Skin epidermis (tissue), 12 donors: ENCODE measurements around the gene MIPOL1.
"Not testable (repeated sequence)": the region's sequence is repeated elsewhere in the genome, so short reads cannot be mapped to it uniquely, and the experiment has no call there.

Experiments used
- H3K27ac ChIP-seq, 21 experiments: fragments of 200-600 bp; sonication (generic) in 11 of 21; one replicate each; pipeline ENCODE4 v1.5.0; 2020; ENCODE audit warnings: mild to moderate bottlenecking in 3 of 21, inconsistent platforms in 2 of 21, moderate library complexity in 2 of 21
- H3K4me3 ChIP-seq, 7 experiments: fragments of 200-600 bp; sonication (generic) in 2 of 7; one replicate each; pipeline ENCODE4 v1.5.0; 2020; ENCODE audit warnings: inconsistent platforms in 2 of 7, mild to moderate bottlenecking in 2 of 7, moderate library complexity in 1 of 7

MIPOL1 gene

GRCh38 chr14:37272569-37272968, 74.8 kb downstream of the MIPOL1 start:
- H3K4me3 ChIP-seq = no peak overlapping the region
- H3K27ac ChIP-seq = no peak overlapping the region

GRCh38 chr14:37274652-37275051, 76.9 kb downstream of the MIPOL1 start:
- Histone ChIP-seq H3K4me3 (no peak overlapping the region), H3K27ac (no peak overlapping the region)

- H3K4me3 ChIP-seq = no peak overlapping the region
- no peak overlapping the region for H3K27ac ChIP-seq
Measured at GRCh38 chr14:37275963-37276362, 78.2 kb downstream of the MIPOL1 start.

GRCh38 chr14:37278636-37279538, 81.2 kb downstream of the MIPOL1 start:
- Histone ChIP-seq H3K27ac (no peak overlapping the region), H3K4me3 (no peak overlapping the region)

- no peak overlapping the region for H3K4me3 ChIP-seq
- H3K27ac ChIP-seq = no peak overlapping the region
Measured at GRCh38 chr14:37279818-37280217, 82.1 kb downstream of the MIPOL1 start.

- Histone ChIP-seq H3K4me3 (no peak overlapping the region), H3K27ac (no peak overlapping the region)
Measured at GRCh38 chr14:37284760-37285159, 87.0 kb downstream of the MIPOL1 start.

- H3K4me3 ChIP-seq = no peak overlapping the region
- H3K27ac ChIP-seq = no peak overlapping the region
Measured at GRCh38 chr14:37285220-37285619, 87.5 kb downstream of the MIPOL1 start.

GRCh38 chr14:37289688-37290087, 92.0 kb downstream of the MIPOL1 start:
- H3K27ac ChIP-seq = no peak overlapping the region
- H3K4me3 ChIP-seq = no peak overlapping the region

- H3K4me3 ChIP-seq, H3K27ac ChIP-seq: not testable (repeated sequence)
Measured at GRCh38 chr14:37295262-37295661, 97.5 kb downstream of the MIPOL1 start.

- H3K4me3 ChIP-seq = no peak overlapping the region
- H3K27ac ChIP-seq = no peak overlapping the region
Measured at GRCh38 chr14:37311252-37311651, 113.5 kb downstream of the MIPOL1 start.

GRCh38 chr14:37318938-37319337, 121.2 kb downstream of the MIPOL1 start:
- H3K27ac ChIP-seq = no peak overlapping the region

GRCh38 chr14:37320106-37320505, 122.4 kb downstream of the MIPOL1 start:
- Histone ChIP-seq H3K27ac (no peak overlapping the region), H3K4me3 (no peak overlapping the region)

More at GRCh38 chr14:37318938-37319337, 121.2 kb downstream of the MIPOL1 start:
- H3K4me3 ChIP-seq = no peak overlapping the region

- Histone ChIP-seq H3K4me3 (no peak overlapping the region), H3K27ac (no peak overlapping the region)
Measured at GRCh38 chr14:37325332-37325731, 127.6 kb downstream of the MIPOL1 start.

GRCh38 chr14:37326434-37326833, 128.7 kb downstream of the MIPOL1 start:
- Histone ChIP-seq H3K27ac (no peak overlapping the region), H3K4me3 (no peak overlapping the region)

GRCh38 chr14:37327933-37328332, 130.2 kb downstream of the MIPOL1 start:
- not testable (repeated sequence) for H3K4me3 ChIP-seq, H3K27ac ChIP-seq

GRCh38 chr14:37328673-37329072, 130.9 kb downstream of the MIPOL1 start:
- no peak overlapping the region for H3K27ac ChIP-seq
- H3K4me3 ChIP-seq = no peak overlapping the region

GRCh38 chr14:37329189-37330001, 131.7 kb downstream of the MIPOL1 start:
- Histone ChIP-seq H3K4me3 (no peak overlapping the region), H3K27ac (no peak overlapping the region)

- Histone ChIP-seq H3K4me3 (no peak overlapping the region), H3K27ac (no peak overlapping the region)
Measured at GRCh38 chr14:37330910-37331309, 133.2 kb downstream of the MIPOL1 start.

- Histone ChIP-seq H3K4me3 (no peak overlapping the region), H3K27ac (no peak overlapping the region)
Measured at GRCh38 chr14:37340353-37340752, 142.6 kb downstream of the MIPOL1 start.

- Histone ChIP-seq H3K4me3 (no peak overlapping the region), H3K27ac (no peak overlapping the region)
Measured at GRCh38 chr14:37343307-37344094, 145.8 kb downstream of the MIPOL1 start.
